PFSK-1 (cell line): Measurements from ENCODE around the gene H19.

Experiments used
- POLR2AphosphoS5 ChIP-seq: IDR thresholded peaks from 2 replicates; pipeline ENCODE4 v1.6.1; 2012; ENCODE audit warnings: low read depth, mild to moderate bottlenecking, control low read depth, low read length, moderate library complexity
- TAF1 ChIP-seq: IDR thresholded peaks from 2 replicates; pipeline ENCODE4 v1.6.1; 2012; ENCODE audit warnings: low read length, control low read depth, borderline replicate concordance; ENCODE audit not compliant: insufficient read depth
- TF ChIP-seq, protein P1 (sequence below), 2 experiments: IDR thresholded peaks; 2 replicates each; pipeline versions ENCODE4 v1.6.1 to v1.8.0; 2011 to 2012; ENCODE audit warnings: low read depth in 2 of 2, low read length in 2 of 2, control low read depth in 1 of 2, inconsistent platforms in 1 of 2, mild to moderate bottlenecking in 1 of 2, moderate library complexity in 1 of 2; ENCODE audit not compliant: insufficient read depth in 1 of 2

DNA sequence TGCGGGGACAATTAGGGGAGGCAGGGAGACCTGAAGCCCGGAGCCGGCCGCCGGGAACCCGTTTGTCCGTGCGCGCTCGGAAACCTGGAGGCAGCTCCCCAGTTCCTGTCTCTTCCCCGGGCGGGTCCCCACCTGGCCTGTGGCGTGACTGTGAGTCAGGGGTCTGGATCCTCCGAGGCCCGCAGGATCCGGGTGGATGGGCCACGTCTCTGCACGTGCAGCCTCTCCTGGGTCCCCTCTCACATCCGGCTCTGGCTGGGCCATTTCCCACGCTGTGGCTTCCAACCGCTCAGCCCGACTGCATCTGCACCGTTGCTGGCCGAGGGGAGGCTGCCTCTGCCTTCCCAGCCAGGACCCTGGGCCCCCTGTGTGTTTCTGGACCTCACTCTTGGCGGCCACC is 14.8 kb upstream of the H19 start:
- TF ChIP-seq, protein P1, sequence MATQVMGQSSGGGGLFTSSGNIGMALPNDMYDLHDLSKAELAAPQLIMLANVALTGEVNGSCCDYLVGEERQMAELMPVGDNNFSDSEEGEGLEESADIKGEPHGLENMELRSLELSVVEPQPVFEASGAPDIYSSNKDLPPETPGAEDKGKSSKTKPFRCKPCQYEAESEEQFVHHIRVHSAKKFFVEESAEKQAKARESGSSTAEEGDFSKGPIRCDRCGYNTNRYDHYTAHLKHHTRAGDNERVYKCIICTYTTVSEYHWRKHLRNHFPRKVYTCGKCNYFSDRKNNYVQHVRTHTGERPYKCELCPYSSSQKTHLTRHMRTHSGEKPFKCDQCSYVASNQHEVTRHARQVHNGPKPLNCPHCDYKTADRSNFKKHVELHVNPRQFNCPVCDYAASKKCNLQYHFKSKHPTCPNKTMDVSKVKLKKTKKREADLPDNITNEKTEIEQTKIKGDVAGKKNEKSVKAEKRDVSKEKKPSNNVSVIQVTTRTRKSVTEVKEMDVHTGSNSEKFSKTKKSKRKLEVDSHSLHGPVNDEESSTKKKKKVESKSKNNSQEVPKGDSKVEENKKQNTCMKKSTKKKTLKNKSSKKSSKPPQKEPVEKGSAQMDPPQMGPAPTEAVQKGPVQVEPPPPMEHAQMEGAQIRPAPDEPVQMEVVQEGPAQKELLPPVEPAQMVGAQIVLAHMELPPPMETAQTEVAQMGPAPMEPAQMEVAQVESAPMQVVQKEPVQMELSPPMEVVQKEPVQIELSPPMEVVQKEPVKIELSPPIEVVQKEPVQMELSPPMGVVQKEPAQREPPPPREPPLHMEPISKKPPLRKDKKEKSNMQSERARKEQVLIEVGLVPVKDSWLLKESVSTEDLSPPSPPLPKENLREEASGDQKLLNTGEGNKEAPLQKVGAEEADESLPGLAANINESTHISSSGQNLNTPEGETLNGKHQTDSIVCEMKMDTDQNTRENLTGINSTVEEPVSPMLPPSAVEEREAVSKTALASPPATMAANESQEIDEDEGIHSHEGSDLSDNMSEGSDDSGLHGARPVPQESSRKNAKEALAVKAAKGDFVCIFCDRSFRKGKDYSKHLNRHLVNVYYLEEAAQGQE (IDR thresholded peaks at IDR 0.05; ENCODE audit: insufficient read depth in 1 of 2, low read depth in 2 of 2, low read length in 2 of 2), result no peak
- no peak for TF ChIP-seq POLR2AphosphoS5
- no peak for TF ChIP-seq TAF1
